Endothelial cell of umbilical vein (primary cell): ENCODE measurements around the gene PRPF31. TPM values are rescaled to one million over a fixed set of nuclear protein-coding genes. Genes with fewer than 3 reads are reported as not detected.

Experiments used
- BruUV-seq: library from RNA; stranded (reverse); fragments of 400-500 nt; replicated peaks from 2 replicates; lab custom pipeline; 2021; lab: Mats Ljungman, UMichigan
- CTCF ChIA-PET: fragments of 300-600, 350-600 bp; sonication (Branson Sonifier 250); formaldehyde crosslinking; loops from one replicate; lab custom pipeline; 2021; ENCODE audit warnings: antibody characterized with exemption, inconsistent platforms; lab: Charles Lee
- POLR2A ChIA-PET: fragments of 300-600, 350-600 bp; sonication (Branson Sonifier 250); formaldehyde crosslinking; loops from one replicate; lab custom pipeline; 2021; ENCODE audit warnings: antibody characterized with exemption, inconsistent platforms; lab: Charles Lee
- DNase-seq: peaks from one replicate; pipeline ENCODE4 v3.0.0-alpha.2; 2011; ENCODE audit warnings: low read depth, low spot score
- FAIRE-seq: peaks from 2 replicates; lab custom pipeline; 2011; peaks lifted over from hg19 to GRCh38; lab: Jason Lieb, UNC
- H2AFZ ChIP-seq: 2 replicates; pipeline ENCODE4 v1.6.0; 2012; ENCODE audit warnings: low read depth, low read length, control low read depth, inconsistent platforms
- H3K27ac ChIP-seq: 2 replicates; pipeline ENCODE4 v1.5.1; 2011; ENCODE audit warnings: low read depth, mild to moderate bottlenecking, control low read depth, low read length, moderate library complexity; ENCODE audit not compliant: insufficient read depth
- H3K27me3 ChIP-seq, 2 experiments: 2 replicates each; pipeline versions ENCODE4 v1.6.0 to v1.6.1; 2011; ENCODE audit warnings: low read length in 2 of 2, mixed read lengths in 1 of 2; ENCODE audit not compliant: control insufficient read depth in 2 of 2, insufficient read depth in 2 of 2
- H3K36me3 ChIP-seq, 2 experiments: 2 replicates in 1 of 2; 3 replicates in 1 of 2; pipeline ENCODE4 v1.5.1; 2011; ENCODE audit warnings: low read length in 2 of 2, mild to moderate bottlenecking in 1 of 2, moderate library complexity in 1 of 2; ENCODE audit not compliant: control insufficient read depth in 2 of 2, insufficient read depth in 2 of 2; ENCODE audit errors: extremely low read depth in 1 of 2
- H3K4me1 ChIP-seq: 3 replicates; pipeline ENCODE4 v1.5.1; 2011; ENCODE audit warnings: mild to moderate bottlenecking, low read length; ENCODE audit not compliant: control insufficient read depth, insufficient read depth; ENCODE audit errors: extremely low read depth
- H3K4me2 ChIP-seq: 2 replicates; pipeline ENCODE4 v1.6.1; 2011; ENCODE audit warnings: low read length, control low read depth, mixed read lengths; ENCODE audit not compliant: insufficient read depth
- H3K4me3 ChIP-seq, 3 experiments: fragments of 200-600 bp in 1 of 3; sonication (generic), shearing (Covaris generic) in 1 of 3; replicated peaks in 1 of 3; 2 replicates each; pipeline ENCODE4 v1.5.1; 2011 to 2016; ENCODE audit warnings: control low read depth in 3 of 3, low read length in 3 of 3, mild to moderate bottlenecking in 2 of 3, inconsistent platforms in 1 of 3, low read depth in 1 of 3, moderate library complexity in 1 of 3; ENCODE audit not compliant: insufficient read depth in 1 of 3
- H3K79me2 ChIP-seq: 2 replicates; pipeline ENCODE4 v1.6.0; 2012; ENCODE audit warnings: low read length, inconsistent platforms; ENCODE audit not compliant: control insufficient read depth, insufficient read depth
- H3K9ac ChIP-seq: replicated peaks from 2 replicates; pipeline ENCODE3; 2011; ENCODE audit warnings: low read length, control low read depth; ENCODE audit not compliant: insufficient read depth; ENCODE audit errors: extremely low read depth
- H3K9me1 ChIP-seq: replicated peaks from 3 replicates; pipeline ENCODE4 v1.6.0; 2011; ENCODE audit warnings: mild to moderate bottlenecking, low read length; ENCODE audit not compliant: control insufficient read depth, insufficient read depth; ENCODE audit errors: extremely low read depth
- H3K9me3 ChIP-seq: replicated peaks from 2 replicates; pipeline ENCODE4 v1.5.1; 2012; ENCODE audit warnings: low read length, inconsistent platforms; ENCODE audit not compliant: control insufficient read depth, insufficient read depth
- H4K20me1 ChIP-seq: replicated peaks from 2 replicates; pipeline ENCODE3; 2011; ENCODE audit warnings: mild to moderate bottlenecking, low read length; ENCODE audit not compliant: control insufficient read depth, insufficient read depth; ENCODE audit errors: extremely low read depth
- EZH2 ChIP-seq: IDR thresholded peaks from 2 replicates; pipeline ENCODE4 v1.6.1; 2012; ENCODE audit warnings: borderline replicate concordance, low read depth, mild to moderate bottlenecking, moderate library complexity, low read length, inconsistent platforms; ENCODE audit not compliant: severe bottlenecking
- FOS ChIP-seq: IDR thresholded peaks from 2 replicates; pipeline ENCODE4 v1.6.1; 2011; ENCODE audit warnings: mild to moderate bottlenecking, low read length, moderate library complexity, borderline replicate concordance; ENCODE audit not compliant: insufficient read depth
- GATA2 ChIP-seq: IDR thresholded peaks from 2 replicates; pipeline ENCODE4 v1.7.0; 2011; ENCODE audit warnings: low read depth, mild to moderate bottlenecking, moderate library complexity, mixed read lengths, low read length; ENCODE audit not compliant: insufficient read length, insufficient read depth
- JUN ChIP-seq: IDR thresholded peaks from 2 replicates; pipeline ENCODE4 v1.6.1; 2011; ENCODE audit warnings: borderline replicate concordance, low read depth; ENCODE audit not compliant: insufficient read length, insufficient read depth
- MAX ChIP-seq: IDR thresholded peaks from 2 replicates; pipeline ENCODE4 v1.6.1; 2011; ENCODE audit not compliant: insufficient read depth, insufficient read length
- MYC ChIP-seq: IDR thresholded peaks from one replicate; pipeline ENCODE4 v1.6.1; 2011; ENCODE audit warnings: mild to moderate bottlenecking, low read depth, low read length
- POLR2A ChIP-seq: IDR thresholded peaks from 2 replicates; pipeline ENCODE4 v1.6.1; 2012; ENCODE audit warnings: low read depth, mild to moderate bottlenecking, control low read depth, low read length
- POLR2AphosphoS5 ChIP-seq: IDR thresholded peaks from 2 replicates; pipeline ENCODE4 v1.6.1; 2012; ENCODE audit warnings: low read depth, mild to moderate bottlenecking, control low read depth, low read length, moderate library complexity; ENCODE audit not compliant: insufficient read depth
- dilution Hi-C: fragments of 300-500 bp; cut with MboI; formaldehyde crosslinking; loops from one replicate; pipeline ENCODE4 v1.15.0; 2019; ENCODE audit warnings: low sequenced_read_pairs; ENCODE audit not compliant: extremely low pct_ligation_motif_present
- intact Hi-C: fragments of 100-400 bp; cut with micrococcal nuclease; formaldehyde crosslinking; loops from one replicate; pipeline ENCODE4 v1.10.0; 2022
- polyA plus RNA-seq, 4 experiments: library from polyadenylated mRNA; depleted of rRNA in 3 of 4; stranded (reverse) in 3 of 4; unstranded in 1 of 4; fragments of >200 nt; gene quantifications; 2 replicates each; pipeline versions ENCODE4 v1.2.1 to v1.2.3, GENCODE V29; 2011 to 2012; ENCODE audit warnings: missing spikeins in 1 of 4
- total RNA-seq: library from RNA; stranded (reverse); gene quantifications from 2 replicates; pipeline ENCODE4 v1.2.3, GENCODE V29; 2021
- TF ChIP-seq, protein P1 (sequence below), 2 donors: IDR thresholded peaks; 1 replicate in 1 of 2; 2 replicates in 1 of 2; pipeline ENCODE4 v1.5.1; 2011; ENCODE audit warnings: low read length in 2 of 2, mild to moderate bottlenecking in 2 of 2, moderate library complexity in 2 of 2, control low read depth in 1 of 2, inconsistent platforms in 1 of 2, low read depth in 1 of 2; ENCODE audit not compliant: insufficient read depth in 1 of 2; ENCODE audit errors: extremely low read depth in 1 of 2

PRPF31 gene
- total and polyA plus RNA-seq, 2 donors (not counting 3 experiments of a cell fraction or from before 2014, with no cell fraction given): 76.2 to 101 TPM

GRCh38 chr19:54148158-54148557 is 32.6 kb downstream of the PRPF31 start:
- ChIA-PET POLR2A (interaction anchor here (0.7 kb wide), 1 partner anchor 9 kb away, joined by 4 read pairs; no protein-coding TSS in a partner anchor), CTCF (interaction anchor here (1.2 to 2.1 kb wide), 2 partner anchors 11 to 20 kb away, joined by 3 to 6 read pairs; partner anchors contain the start of gene CNOT3)
- Histone ChIP-seq H3K79me2 (no peaks in the 10 kb centered on the region), H3K9me3 (no peaks in the 10 kb centered on the region), H3K27me3 (no peaks in the 10 kb centered on the region), H4K20me1 (no peaks in the 10 kb centered on the region), H3K9ac (no peak overlapping the region), H3K4me3 (no peak overlapping the region), H3K36me3 (peaks cover 28 to 78% of the 10 kb centered on the region in 2 experiments), H3K4me1 (no peaks in the 10 kb centered on the region), H3K4me2 (no peak overlapping the region), H3K9me1 (no peaks in the 10 kb centered on the region), H2AFZ (no peak overlapping the region), H3K27ac (no peak overlapping the region)
- DNase-seq (no peak), FAIRE-seq (no peak)
- no peak for TF ChIP-seq MYC
- TF ChIP-seq MAX: no peak
- no peak for TF ChIP-seq POLR2A
- no peak for TF ChIP-seq FOS
- TF ChIP-seq POLR2AphosphoS5: no peak
- TF ChIP-seq, protein P1, sequence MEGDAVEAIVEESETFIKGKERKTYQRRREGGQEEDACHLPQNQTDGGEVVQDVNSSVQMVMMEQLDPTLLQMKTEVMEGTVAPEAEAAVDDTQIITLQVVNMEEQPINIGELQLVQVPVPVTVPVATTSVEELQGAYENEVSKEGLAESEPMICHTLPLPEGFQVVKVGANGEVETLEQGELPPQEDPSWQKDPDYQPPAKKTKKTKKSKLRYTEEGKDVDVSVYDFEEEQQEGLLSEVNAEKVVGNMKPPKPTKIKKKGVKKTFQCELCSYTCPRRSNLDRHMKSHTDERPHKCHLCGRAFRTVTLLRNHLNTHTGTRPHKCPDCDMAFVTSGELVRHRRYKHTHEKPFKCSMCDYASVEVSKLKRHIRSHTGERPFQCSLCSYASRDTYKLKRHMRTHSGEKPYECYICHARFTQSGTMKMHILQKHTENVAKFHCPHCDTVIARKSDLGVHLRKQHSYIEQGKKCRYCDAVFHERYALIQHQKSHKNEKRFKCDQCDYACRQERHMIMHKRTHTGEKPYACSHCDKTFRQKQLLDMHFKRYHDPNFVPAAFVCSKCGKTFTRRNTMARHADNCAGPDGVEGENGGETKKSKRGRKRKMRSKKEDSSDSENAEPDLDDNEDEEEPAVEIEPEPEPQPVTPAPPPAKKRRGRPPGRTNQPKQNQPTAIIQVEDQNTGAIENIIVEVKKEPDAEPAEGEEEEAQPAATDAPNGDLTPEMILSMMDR (IDR thresholded peaks at IDR 0.05; ENCODE audit: extremely low read depth in 1 of 2, insufficient read depth in 1 of 2, low read depth in 1 of 2, low read length in 2 of 2): no peak
- TF ChIP-seq JUN: no peak
- TF ChIP-seq EZH2: no peak
- TF ChIP-seq GATA2: no peak
- TSS peak; percentile 6 for BruUV-seq
- dilution Hi-C loops: no loop called here
- intact Hi-C loops: no loop called here
